Colonic mucosa (tissue), 4 donors: ENCODE data around the gene SLC39A13. TPM values are rescaled to one million over a fixed set of nuclear protein-coding genes. Genes with fewer than 3 reads are reported as not detected.

Source experiments
- DNase-seq: peaks from one replicate; pipeline ENCODE4 v3.0.0-alpha.2; 2020
- H3K27ac ChIP-seq: fragments of 200-600 bp; one replicate; pipeline ENCODE4 v1.8.0; 2021
- H3K27me3 ChIP-seq: fragments of 200-600 bp; one replicate; pipeline ENCODE4 v1.8.0; 2021
- H3K36me3 ChIP-seq: fragments of 200-600 bp; one replicate; pipeline ENCODE4 v1.8.0; 2021
- H3K4me1 ChIP-seq: fragments of 200-600 bp; one replicate; pipeline ENCODE4 v1.8.0; 2021; ENCODE audit warnings: mild to moderate bottlenecking
- H3K4me3 ChIP-seq: fragments of 200-600 bp; one replicate; pipeline ENCODE4 v1.8.0; 2021
- H3K9ac ChIP-seq, 2 donors: one replicate each; pipeline ENCODE4 v1.7.0; 2013; ENCODE audit warnings: control low read depth in 2 of 2, low read depth in 2 of 2, low read length in 2 of 2
- H3K9me3 ChIP-seq: fragments of 200-600 bp; one replicate; pipeline ENCODE4 v1.8.0; 2021
- intact Hi-C: fragments of 100-400 bp; cut with DNase I; formaldehyde crosslinking; loops from one replicate; pipeline ENCODE4 v1.14.1; 2022
- total RNA-seq, 2 donors: library from RNA; stranded (reverse); fragmentation: NEBNext Ultra II Directional in 1 of 2; extraction: Animal tissue kit (Norgen Biotek cat#: 25700) in 1 of 2; gene quantifications; one replicate each; pipeline ENCODE4 v1.2.1, GENCODE V29; 2021
- TF ChIP-seq, protein P1 (sequence below): fragments of 200-600 bp; IDR thresholded peaks from one replicate; pipeline ENCODE4 v1.8.0; 2022; ENCODE audit warnings: antibody characterized with exemption, mild to moderate bottlenecking
- donor health status: healthy.
- donor health status: DM: no; HTN: no; CAD: no.
- donor health status: DM: no; HTN: no; CAD: no.

The SLC39A13 gene
- total RNA-seq, 2 donors from 2014 or later, result 14.3 to 18.6 TPM

GRCh38 chr11:47390422-47390760, 18.0 kb upstream of the SLC39A13 start:
- Histone ChIP-seq H3K4me3 (no peak overlapping the region), H3K4me1 (no peaks in the 10 kb centered on the region), H3K36me3 (no peaks in the 10 kb centered on the region), H3K27ac (peak overlapping the region; percentile 42), H3K9me3 (no peaks in the 10 kb centered on the region), H3K27me3 (no peaks in the 10 kb centered on the region), H3K9ac (no peak overlapping the region)
- no peak for DNase-seq
- intact Hi-C loops, result no loop called here
- TF ChIP-seq, protein P1, sequence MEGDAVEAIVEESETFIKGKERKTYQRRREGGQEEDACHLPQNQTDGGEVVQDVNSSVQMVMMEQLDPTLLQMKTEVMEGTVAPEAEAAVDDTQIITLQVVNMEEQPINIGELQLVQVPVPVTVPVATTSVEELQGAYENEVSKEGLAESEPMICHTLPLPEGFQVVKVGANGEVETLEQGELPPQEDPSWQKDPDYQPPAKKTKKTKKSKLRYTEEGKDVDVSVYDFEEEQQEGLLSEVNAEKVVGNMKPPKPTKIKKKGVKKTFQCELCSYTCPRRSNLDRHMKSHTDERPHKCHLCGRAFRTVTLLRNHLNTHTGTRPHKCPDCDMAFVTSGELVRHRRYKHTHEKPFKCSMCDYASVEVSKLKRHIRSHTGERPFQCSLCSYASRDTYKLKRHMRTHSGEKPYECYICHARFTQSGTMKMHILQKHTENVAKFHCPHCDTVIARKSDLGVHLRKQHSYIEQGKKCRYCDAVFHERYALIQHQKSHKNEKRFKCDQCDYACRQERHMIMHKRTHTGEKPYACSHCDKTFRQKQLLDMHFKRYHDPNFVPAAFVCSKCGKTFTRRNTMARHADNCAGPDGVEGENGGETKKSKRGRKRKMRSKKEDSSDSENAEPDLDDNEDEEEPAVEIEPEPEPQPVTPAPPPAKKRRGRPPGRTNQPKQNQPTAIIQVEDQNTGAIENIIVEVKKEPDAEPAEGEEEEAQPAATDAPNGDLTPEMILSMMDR, result no peak

- no peak overlapping the region for H3K4me3 ChIP-seq
- H3K27ac ChIP-seq, result peak overlapping the region; percentile 42
- H3K4me1 ChIP-seq, result no peaks in the 10 kb centered on the region
- no peaks in the 10 kb centered on the region for H3K27me3 ChIP-seq
- TF ChIP-seq, protein P1, result no peak
- no peak overlapping the region for H3K9ac ChIP-seq
- no peaks in the 10 kb centered on the region for H3K9me3 ChIP-seq
- DNase-seq, result no peak
- intact Hi-C loops, result no loop called here
- H3K36me3 ChIP-seq, result no peaks in the 10 kb centered on the region
Measured at GRCh38 chr11:47391077-47391583, 17.3 kb upstream of the SLC39A13 start.

GRCh38 chr11:47391711-47392432, 16.5 kb upstream of the SLC39A13 start:
- TF ChIP-seq, protein P1, result no peak
- intact Hi-C loops, result no loop called here
- Histone ChIP-seq H3K4me3 (no peak overlapping the region), H3K9me3 (no peaks in the 10 kb centered on the region), H3K27ac (peak overlapping the region; percentile 40), H3K27me3 (no peaks in the 10 kb centered on the region), H3K9ac (no peak overlapping the region), H3K4me1 (no peaks in the 10 kb centered on the region), H3K36me3 (no peaks in the 10 kb centered on the region)
- no peak for DNase-seq

DNA sequence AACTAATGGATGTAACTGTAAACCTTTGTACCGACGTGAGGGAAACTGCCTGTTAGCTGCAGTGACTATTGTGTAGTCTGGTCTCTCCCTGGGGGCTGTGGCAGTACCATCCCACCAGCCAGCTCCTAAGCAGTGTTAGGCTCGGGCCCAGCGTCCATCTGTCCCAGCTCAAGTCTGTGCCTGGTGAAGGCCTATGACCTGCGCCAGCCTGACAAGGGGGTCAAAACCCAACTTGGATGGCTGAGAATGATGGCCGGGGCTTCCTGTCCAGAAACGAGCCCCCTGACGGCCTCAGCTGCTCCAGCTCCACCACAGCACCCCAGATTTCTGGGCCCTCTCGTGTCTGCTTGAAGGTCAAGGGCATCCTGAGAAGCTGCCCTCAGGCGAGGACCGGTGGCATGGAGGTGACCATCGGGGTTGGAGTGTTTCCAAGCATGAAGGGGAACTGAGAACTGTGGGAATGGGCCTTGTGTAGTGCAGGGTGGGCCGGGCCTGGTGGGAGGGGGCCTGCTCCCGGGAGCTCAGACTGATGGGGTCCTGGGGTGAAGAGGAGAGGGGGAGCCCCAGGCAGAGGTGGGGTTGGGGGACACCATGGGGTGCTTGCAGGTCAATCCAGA, 15.7 kb upstream of the SLC39A13 start:
- TF ChIP-seq, protein P1, result no peak
- H3K36me3 ChIP-seq, result no peaks in the 10 kb centered on the region
- DNase-seq, result no peak

DNA sequence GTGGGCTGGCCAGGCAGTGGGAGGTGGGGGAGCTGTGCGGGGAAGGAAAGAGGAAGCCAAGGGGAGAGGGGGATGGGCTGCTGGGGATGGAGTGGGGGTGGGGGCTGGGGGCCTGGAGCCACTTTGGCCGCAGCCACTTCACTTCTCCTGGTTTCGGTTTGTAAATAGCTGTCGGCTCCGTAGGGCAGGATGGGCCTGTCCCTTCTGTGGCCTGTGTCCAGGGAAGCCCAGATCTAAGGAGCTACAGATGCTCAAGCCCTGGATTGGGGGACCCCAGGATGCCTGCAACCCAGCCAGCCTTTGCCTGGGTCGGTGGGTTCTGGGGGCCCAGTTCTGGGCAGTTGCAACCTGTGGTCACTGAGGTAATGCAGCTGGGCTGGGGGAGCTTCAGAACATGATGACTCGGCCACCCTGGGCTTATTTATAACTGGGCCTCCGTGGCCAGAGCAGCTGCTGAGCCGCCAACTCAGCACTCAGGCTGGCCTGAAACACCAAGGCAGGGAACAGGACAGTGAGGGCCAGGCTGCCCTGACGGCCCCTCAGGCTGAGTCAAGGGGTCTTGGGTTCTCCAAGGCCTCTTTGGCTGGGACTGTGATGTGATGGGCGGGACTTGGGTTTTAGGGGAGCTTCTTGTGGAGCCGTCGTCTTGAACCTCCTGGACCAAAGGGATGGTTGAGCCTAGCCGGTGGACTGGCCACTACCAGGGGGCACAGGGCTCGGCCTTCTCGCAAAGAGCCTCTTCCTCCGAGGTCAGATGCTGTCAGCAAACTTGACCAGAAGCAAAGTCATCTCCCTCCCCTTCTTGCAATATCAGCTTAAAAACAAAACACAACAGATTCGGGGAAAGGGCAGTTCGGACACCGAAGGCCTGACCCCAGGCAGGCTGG, 15.0 kb upstream of the SLC39A13 start:
- H3K27ac ChIP-seq, result peak overlapping the region; percentile 82
- no peaks in the 10 kb centered on the region for H3K4me1 ChIP-seq

More for the DNA sequence above, 15.7 kb upstream of the SLC39A13 start:
- H3K27me3 ChIP-seq, result no peaks in the 10 kb centered on the region
- intact Hi-C loops, result no loop called here
- no peak overlapping the region for H3K27ac ChIP-seq
- no peak overlapping the region for H3K9ac ChIP-seq
- H3K4me1 ChIP-seq, result no peaks in the 10 kb centered on the region
- no peaks in the 10 kb centered on the region for H3K9me3 ChIP-seq
- H3K4me3 ChIP-seq, result no peak overlapping the region

More for the DNA sequence above, 15.0 kb upstream of the SLC39A13 start:
- Histone ChIP-seq H3K36me3 (no peaks in the 10 kb centered on the region), H3K4me3 (no peak overlapping the region), H3K9ac (peak overlapping the region in 1 of 2 donors; percentile 45), H3K27me3 (no peaks in the 10 kb centered on the region), H3K9me3 (no peaks in the 10 kb centered on the region)
- intact Hi-C loops, result no loop called here
- TF ChIP-seq, protein P1, result no peak
- no peak for DNase-seq
